Smooth muscle cell of the umbilical artery (primary cell): Measurements from ENCODE around the gene GCA. TPM values are rescaled to one million over a fixed set of nuclear protein-coding genes. Genes with fewer than 3 reads are reported as not detected.

Experiments
- total RNA-seq: library from RNA; depleted of rRNA; stranded (reverse); fragments of >200 nt; gene quantifications from 2 replicates; pipeline ENCODE4 v1.2.3, GENCODE V29; 2014

The GCA gene
- total RNA-seq, result 11.0 and 11.5 TPM in 2 replicates

DNA sequence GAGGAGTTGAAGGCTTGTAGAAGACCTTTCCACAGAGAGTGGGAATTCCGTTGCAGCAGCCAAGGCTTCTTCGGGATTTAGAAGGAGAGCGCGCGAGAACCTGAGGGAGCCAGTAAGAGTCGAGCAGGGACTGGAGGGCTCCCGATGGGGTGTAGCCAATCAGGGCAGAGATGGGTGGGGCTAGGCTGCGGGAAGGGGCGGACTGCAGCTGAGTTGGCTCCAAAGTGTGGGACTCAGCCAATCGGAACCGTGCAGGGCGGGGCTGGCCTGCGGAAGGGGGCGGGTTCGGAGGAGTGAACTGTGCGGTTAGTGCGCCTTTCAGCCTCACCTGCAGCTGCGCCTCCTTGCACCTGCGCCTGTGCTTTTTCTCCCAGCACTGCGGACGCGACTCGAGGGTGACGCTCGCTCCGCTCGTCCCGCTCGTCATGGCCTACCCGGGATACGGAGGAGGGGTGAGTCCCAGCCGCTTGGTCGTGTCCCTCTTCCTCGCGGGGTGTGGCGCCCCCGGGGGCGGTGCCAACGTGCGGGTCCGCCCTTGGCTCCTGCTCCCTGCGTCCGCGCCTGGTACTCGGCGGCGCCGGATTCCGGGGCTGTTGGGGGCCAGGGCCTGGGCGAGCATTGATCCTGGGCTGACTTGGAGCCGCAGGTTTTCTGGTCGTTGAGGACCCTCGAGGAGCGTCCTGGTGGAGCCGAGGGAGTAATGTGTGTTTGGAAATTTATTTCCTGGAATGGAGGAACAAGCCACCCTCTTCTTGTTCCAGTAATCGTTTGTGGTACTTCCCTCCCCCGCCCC is at the start of gene GCA:
Gene GCA (plus strand): TSS at position 309 of the 793 bp plus-strand sequence. CDS start 117 bp downstream, at position 426.

GRCh38 chr2:162318328-162319180 is 25.4 kb upstream of the GCA start, which contains the start of gene IFIH1:
IFIH1 (minus strand) TSS chr2:162318684; CDS start chr2:162318307, 377 bp downstream.

Other genes starting within 250 kb of the GCA start
- gene GCG, start 191.9 kb upstream of the GCA start, total RNA-seq, result not detected in 2 replicates
- gene FAP, start 100.7 kb upstream of the GCA start, total RNA-seq, result 272 and 526 TPM in 2 replicates
- gene IFIH1, start 25.4 kb upstream of the GCA start, total RNA-seq, result 5.6 and 6.6 TPM in 2 replicates